ENCODE results near the gene TMEM258. TPM values are rescaled to one million over a fixed set of nuclear protein-coding genes. Genes with fewer than 3 reads are reported as not detected.

Gene TMEM258
- total RNA-seq, 1 experiment from 2014 or later: 184 TPM

DNA sequence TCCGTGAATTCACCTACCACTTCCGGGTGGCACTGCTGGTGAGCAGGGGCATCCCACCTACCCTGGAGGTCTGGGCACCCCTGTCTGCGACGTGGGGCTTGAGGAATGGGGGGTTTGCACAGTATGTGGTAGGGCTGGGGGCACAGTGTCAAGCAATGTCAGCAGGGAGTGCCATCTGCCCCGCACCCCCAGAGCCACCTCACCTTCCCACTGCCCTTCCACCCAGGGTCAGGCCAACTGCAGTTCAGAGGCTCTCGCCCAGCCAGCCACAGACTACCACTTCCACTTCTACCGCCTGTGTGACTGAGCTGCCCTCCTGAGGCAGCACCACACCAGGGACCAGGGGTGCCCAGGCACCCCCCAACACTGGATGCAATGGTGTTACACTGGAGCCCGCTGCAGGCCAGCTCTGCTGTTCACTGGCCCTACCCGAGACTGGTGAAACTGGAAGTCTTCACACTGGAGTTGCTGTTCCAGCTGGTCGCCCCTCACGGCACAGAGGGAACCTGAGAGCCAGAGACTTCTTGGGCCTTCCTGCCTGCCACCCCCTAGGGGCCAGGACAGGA is 6.5 kb downstream of the TMEM258 start:
- Mint-ChIP-seq H3K4me3 (ENCODE audit: unreplicated experiment) (no peak overlapping the region), H3K27ac (ENCODE audit: low read depth, unreplicated experiment) (no peak overlapping the region), H3K27me3 (ENCODE audit: insufficient read depth, unreplicated experiment) (no peaks in the 10 kb centered on the region), H3K9me3 (ENCODE audit: unreplicated experiment) (no peaks in the 10 kb centered on the region), H3K36me3 (ENCODE audit: insufficient read depth, unreplicated experiment) (peaks cover 20% of the 10 kb centered on the region), H3K4me1 (ENCODE audit: insufficient read depth, unreplicated experiment) (peaks cover 5% of the 10 kb centered on the region)
- BruUV-seq (replicated peaks): no TSS peak
- no peak for TF ChIP-seq CTCF (IDR thresholded peaks at IDR 0.05; ENCODE audit: unreplicated experiment)
- ChIA-PET CTCF (interaction anchor here (1.5 kb wide), 1 partner anchor 11 kb away, joined by 7 read pairs; no protein-coding TSS in a partner anchor), POLR2A (no interaction called here)
- DNase-seq (ENCODE audit: unreplicated experiment): no peak
- intact Hi-C loops (cut with micrococcal nuclease): no loop called here

DNA sequence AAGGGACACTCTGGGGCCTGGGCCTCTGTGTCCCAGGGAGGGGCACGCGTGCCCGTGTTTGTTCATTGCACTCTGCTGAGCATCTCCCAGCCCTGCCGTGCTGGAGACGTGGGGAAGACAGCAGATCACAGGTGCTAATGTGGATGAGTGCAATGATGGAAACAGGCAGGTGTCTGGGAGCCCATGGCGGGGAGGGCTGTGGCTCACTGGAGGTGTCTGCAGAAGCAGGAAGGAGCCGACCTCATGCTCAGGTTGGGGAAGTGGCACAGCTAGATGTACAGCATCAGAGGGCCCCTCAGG is 7.9 kb downstream of the TMEM258 start:
- H3K27ac Mint-ChIP-seq (ENCODE audit: low read depth, unreplicated experiment): no peak overlapping the region
- BruUV-seq (replicated peaks): no TSS peak
- H3K36me3 Mint-ChIP-seq (ENCODE audit: insufficient read depth, unreplicated experiment): peaks cover 12% of the 10 kb centered on the region
- no peak overlapping the region for H3K4me3 Mint-ChIP-seq (ENCODE audit: unreplicated experiment)
- H3K27me3 Mint-ChIP-seq (ENCODE audit: insufficient read depth, unreplicated experiment): no peaks in the 10 kb centered on the region
- CTCF ChIA-PET: no interaction called here
- DNase-seq (ENCODE audit: unreplicated experiment): no peak
- no peak for TF ChIP-seq CTCF (IDR thresholded peaks at IDR 0.05; ENCODE audit: unreplicated experiment)
- POLR2A ChIA-PET: interaction anchor here (0.7 to 1.3 kb wide), 3 partner anchors 9 to 838 kb away, joined by 3 to 5 read pairs (median 4); partner anchors contain the start of gene FEN1
- intact Hi-C loops (cut with micrococcal nuclease): no loop called here
- peaks cover 2% of the 10 kb centered on the region for H3K4me1 Mint-ChIP-seq (ENCODE audit: insufficient read depth, unreplicated experiment)
- H3K9me3 Mint-ChIP-seq (ENCODE audit: unreplicated experiment): no peaks in the 10 kb centered on the region

DNA sequence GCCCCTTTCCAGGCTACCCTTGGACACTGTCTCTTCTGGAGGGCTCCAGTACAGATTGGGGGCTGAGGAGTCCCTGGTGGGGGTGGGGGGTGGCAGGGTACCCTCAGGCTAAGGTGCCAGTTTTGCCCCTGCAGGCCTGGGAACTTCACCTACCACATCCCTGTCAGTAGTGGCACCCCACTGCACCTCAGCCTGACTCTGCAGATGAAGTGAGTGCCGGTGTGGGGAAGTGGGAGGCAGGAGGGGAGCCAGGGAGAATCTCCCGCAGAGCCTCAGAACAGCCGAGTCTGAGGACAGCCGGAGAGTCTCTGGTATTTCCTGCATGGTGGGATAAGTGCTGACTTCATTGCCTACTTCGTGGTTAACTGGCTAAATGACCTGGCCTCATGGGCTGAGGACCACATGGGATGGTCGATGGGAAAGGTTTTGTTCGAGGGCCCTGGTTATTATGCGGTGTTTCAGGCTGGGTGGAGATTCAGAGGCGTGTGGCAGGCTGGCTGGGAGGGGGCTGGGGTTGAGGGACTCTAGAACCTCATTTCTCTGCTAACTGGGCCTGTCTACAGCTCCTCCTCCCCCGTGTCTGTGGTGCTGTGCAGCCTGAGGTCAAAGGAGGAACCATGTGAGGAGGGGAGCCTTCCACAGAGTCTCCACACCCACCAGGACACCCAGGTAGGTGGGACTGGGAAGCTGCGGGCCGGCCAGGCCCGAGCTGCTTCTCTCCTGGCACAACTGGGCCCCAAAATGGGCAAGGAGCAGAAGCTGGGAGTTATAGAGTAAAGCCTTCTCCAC is 8.5 kb downstream of the TMEM258 start:
- H3K36me3 Mint-ChIP-seq (ENCODE audit: insufficient read depth, unreplicated experiment): peaks cover 7% of the 10 kb centered on the region
- no peak overlapping the region for H3K4me3 Mint-ChIP-seq (ENCODE audit: unreplicated experiment)
- intact Hi-C loops (cut with micrococcal nuclease): no loop called here
- H3K9me3 Mint-ChIP-seq (ENCODE audit: unreplicated experiment): no peaks in the 10 kb centered on the region
- no peak overlapping the region for H3K27ac Mint-ChIP-seq (ENCODE audit: low read depth, unreplicated experiment)
- ChIA-PET POLR2A (interaction anchor here (0.6 to 1.3 kb wide), 4 partner anchors 9 to 838 kb away, joined by 3 to 5 read pairs (median 4); partner anchors contain the start of gene FEN1), CTCF (interaction anchor here (0.7 kb wide), 1 partner anchor 47 kb away, joined by 4 read pairs; no protein-coding TSS in a partner anchor)
- TF ChIP-seq CTCF (IDR thresholded peaks at IDR 0.05; ENCODE audit: unreplicated experiment): no peak
- H3K27me3 Mint-ChIP-seq (ENCODE audit: insufficient read depth, unreplicated experiment): no peaks in the 10 kb centered on the region
- H3K4me1 Mint-ChIP-seq (ENCODE audit: insufficient read depth, unreplicated experiment): no peaks in the 10 kb centered on the region
- no TSS peak for BruUV-seq (replicated peaks)
- no peak for DNase-seq (ENCODE audit: unreplicated experiment)

- CTCF ChIA-PET: interaction anchor here (0.6 to 1.5 kb wide), 4 partner anchors 9 to 325 kb away, joined by 3 to 6 read pairs (median 4); no protein-coding TSS in a partner anchor
- H3K36me3 Mint-ChIP-seq (ENCODE audit: insufficient read depth, unreplicated experiment): peaks cover 5% of the 10 kb centered on the region
- no peak for TF ChIP-seq CTCF (IDR thresholded peaks at IDR 0.05; ENCODE audit: unreplicated experiment)
- no peak overlapping the region for H3K27ac Mint-ChIP-seq (ENCODE audit: low read depth, unreplicated experiment)
- intact Hi-C loops (cut with micrococcal nuclease): no loop called here
- BruUV-seq (replicated peaks): no TSS peak
- H3K9me3 Mint-ChIP-seq (ENCODE audit: unreplicated experiment): no peaks in the 10 kb centered on the region
- no peaks in the 10 kb centered on the region for H3K4me1 Mint-ChIP-seq (ENCODE audit: insufficient read depth, unreplicated experiment)
- no peak for DNase-seq (ENCODE audit: unreplicated experiment)
- no peaks in the 10 kb centered on the region for H3K27me3 Mint-ChIP-seq (ENCODE audit: insufficient read depth, unreplicated experiment)
- POLR2A ChIA-PET: interaction anchor here (1.5 kb wide), 1 partner anchor 10 kb away, joined by 9 read pairs; the partner anchor contains the start of genes FEN1 and TMEM258
- H3K4me3 Mint-ChIP-seq (ENCODE audit: unreplicated experiment): no peak overlapping the region
These were observed 9.6 kb downstream of the TMEM258 start for GRCh38 chr11:61782841-61783240.

Measured in MCF 10A (cell line).